Nephron progenitor cell (in vitro differentiated cells): Measurements from ENCODE around the gene USP31.

Experiments used
- DNase-seq: peaks from one replicate; pipeline ENCODE4 v3.0.0; 2021
- H3K27ac Mint-ChIP-seq: 2 replicates; pipeline ENCODE4 v1.8.0; 2021; ENCODE audit warnings: mild to moderate bottlenecking, moderate library complexity, mixed read lengths
- H3K27me3 Mint-ChIP-seq: 2 replicates; pipeline ENCODE4 v1.8.0; 2021; ENCODE audit warnings: mild to moderate bottlenecking, low read depth, mixed read lengths; ENCODE audit not compliant: poor library complexity
- H3K36me3 Mint-ChIP-seq: 2 replicates; pipeline ENCODE4 v1.8.0; 2021; ENCODE audit warnings: low read depth, mixed read lengths
- H3K4me1 Mint-ChIP-seq: 2 replicates; pipeline ENCODE4 v1.8.0; 2021; ENCODE audit warnings: mixed read lengths
- H3K4me3 Mint-ChIP-seq: 2 replicates; pipeline ENCODE4 v1.8.0; 2021; ENCODE audit warnings: mild to moderate bottlenecking, moderate library complexity, mixed read lengths
- H3K9me3 Mint-ChIP-seq: 2 replicates; pipeline ENCODE4 v1.8.0; 2021; ENCODE audit warnings: mild to moderate bottlenecking, moderate library complexity, mixed read lengths
- CTCF ChIP-seq: fragments of 200-600 bp; sonication (generic); IDR thresholded peaks from 2 replicates; pipeline ENCODE4 v1.5.0; 2021; ENCODE audit warnings: antibody characterized with exemption

USP31 gene

GRCh38 chr16:23061669-23062068 is 87.6 kb downstream of the USP31 start:
- Mint-ChIP-seq H3K4me3 (no peak overlapping the region), H3K36me3 (peaks cover 4% of the 10 kb centered on the region), H3K4me1 (peaks cover 33% of the 10 kb centered on the region), H3K27ac (no peak overlapping the region), H3K27me3 (no peaks in the 10 kb centered on the region), H3K9me3 (peaks cover 2% of the 10 kb centered on the region)
- DNase-seq = no peak
- TF ChIP-seq CTCF = no peak

- peak; percentile 77 for TF ChIP-seq CTCF
- peak; percentile 74 for DNase-seq
- Mint-ChIP-seq H3K27me3 (peaks cover 4% of the 10 kb centered on the region), H3K4me3 (no peak overlapping the region), H3K9me3 (peaks cover 4% of the 10 kb centered on the region), H3K36me3 (peaks cover under 1% of the 10 kb centered on the region), H3K4me1 (peaks cover 33% of the 10 kb centered on the region), H3K27ac (no peak overlapping the region)
Measured at GRCh38 chr16:23060458-23061320, 88.6 kb downstream of the USP31 start.

- TF ChIP-seq CTCF = no peak
- Mint-ChIP-seq H3K27me3 (peaks cover 8% of the 10 kb centered on the region), H3K9me3 (peaks cover 4% of the 10 kb centered on the region), H3K4me3 (no peak overlapping the region), H3K27ac (no peak overlapping the region), H3K4me1 (peaks cover 33% of the 10 kb centered on the region), H3K36me3 (no peaks in the 10 kb centered on the region)
- DNase-seq = no peak
Measured at GRCh38 chr16:23059433-23059832, 89.8 kb downstream of the USP31 start.

GRCh38 chr16:23058576-23058975 is 90.7 kb downstream of the USP31 start:
- TF ChIP-seq CTCF = no peak
- DNase-seq = peak; percentile 30
- Mint-ChIP-seq H3K27me3 (peaks cover 12% of the 10 kb centered on the region), H3K4me3 (no peak overlapping the region), H3K36me3 (no peaks in the 10 kb centered on the region), H3K27ac (no peak overlapping the region), H3K9me3 (peaks cover 4% of the 10 kb centered on the region), H3K4me1 (peaks cover 33% of the 10 kb centered on the region)

- peaks cover 33% of the 10 kb centered on the region for H3K4me1 Mint-ChIP-seq
- TF ChIP-seq CTCF = no peak
- no peak overlapping the region for H3K27ac Mint-ChIP-seq
- H3K4me3 Mint-ChIP-seq = no peak overlapping the region
- H3K36me3 Mint-ChIP-seq = no peaks in the 10 kb centered on the region
- DNase-seq = no peak
- peaks cover 12% of the 10 kb centered on the region for H3K27me3 Mint-ChIP-seq
- peaks cover 4% of the 10 kb centered on the region for H3K9me3 Mint-ChIP-seq
Measured at GRCh38 chr16:23057013-23057596, 92.1 kb downstream of the USP31 start.
